Fibroblast of the aortic adventitia (primary cell): Measurements from ENCODE around the gene EVX2. TPM values are rescaled to one million over a fixed set of nuclear protein-coding genes. Genes with fewer than 3 reads are reported as not detected.
A peak's percentile ranks its signal among the peaks of the same experiment; 100 is the strongest.

ENCODE experiments used
- DNase-seq: peaks from one replicate; pipeline ENCODE4 v3.0.0-alpha.2; 2010; ENCODE audit warnings: low read depth
- H3K4me3 ChIP-seq: 2 replicates; pipeline ENCODE4 v1.5.1; 2011; ENCODE audit warnings: low read depth, mild to moderate bottlenecking, control low read depth, low read length, moderate library complexity
- total RNA-seq: library from RNA; depleted of rRNA; stranded (reverse); fragments of >200 nt; gene quantifications from 2 replicates; pipeline ENCODE4 v1.2.3, GENCODE V29; 2012; ENCODE audit warnings: low replicate concordance
- TF ChIP-seq, protein P1 (sequence below): IDR thresholded peaks from 2 replicates; pipeline ENCODE4 v1.5.1; 2011; ENCODE audit warnings: mild to moderate bottlenecking, low read length, control low read depth, inconsistent platforms; ENCODE audit not compliant: insufficient read depth

Gene EVX2
- total RNA-seq, 1 donor, result not detected

DNA sequence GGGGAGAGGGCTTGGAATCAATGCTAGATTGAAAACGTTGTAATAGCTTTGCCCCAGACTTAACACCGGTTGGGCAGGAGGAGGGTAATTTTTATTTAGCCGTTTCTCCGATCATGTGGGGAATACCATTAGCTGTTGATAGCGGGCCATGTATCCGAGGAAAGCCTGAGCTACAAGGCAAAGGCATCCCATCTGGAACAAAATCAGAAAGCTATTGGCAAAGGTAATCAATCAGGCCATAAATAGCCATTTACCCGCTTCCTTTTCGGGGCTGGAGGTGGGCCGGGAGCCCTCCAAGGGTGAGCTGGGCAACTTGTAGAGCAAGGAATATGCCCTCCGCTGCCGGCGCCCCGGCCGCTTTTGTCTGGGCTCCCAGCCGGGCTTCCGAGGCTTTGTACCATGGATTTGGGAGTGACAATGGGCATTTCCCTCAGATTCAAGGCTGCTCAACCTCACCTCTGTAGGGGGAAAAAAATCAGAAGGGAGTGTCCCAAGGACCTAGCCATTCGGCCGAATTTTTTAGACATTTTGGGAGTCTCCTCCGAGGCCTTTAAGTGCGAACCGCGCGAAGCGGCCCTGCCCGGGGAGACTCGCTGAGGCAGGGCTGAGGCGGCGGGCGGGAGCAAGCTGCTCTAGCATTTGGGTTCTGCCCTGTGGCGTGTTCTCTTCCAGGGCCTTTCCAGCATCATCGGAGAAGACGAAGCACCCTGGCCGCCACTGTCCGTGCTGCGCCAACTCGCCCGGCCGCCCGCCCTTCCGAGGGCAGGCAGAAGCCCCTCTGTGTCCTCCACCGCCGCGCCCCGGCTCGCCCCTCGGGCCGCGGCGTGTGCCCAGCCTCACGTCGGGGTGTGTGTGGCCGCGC lies 37.7 kb upstream of the EVX2 start:
- no peak overlapping the region for H3K4me3 ChIP-seq
- TF ChIP-seq, protein P1, sequence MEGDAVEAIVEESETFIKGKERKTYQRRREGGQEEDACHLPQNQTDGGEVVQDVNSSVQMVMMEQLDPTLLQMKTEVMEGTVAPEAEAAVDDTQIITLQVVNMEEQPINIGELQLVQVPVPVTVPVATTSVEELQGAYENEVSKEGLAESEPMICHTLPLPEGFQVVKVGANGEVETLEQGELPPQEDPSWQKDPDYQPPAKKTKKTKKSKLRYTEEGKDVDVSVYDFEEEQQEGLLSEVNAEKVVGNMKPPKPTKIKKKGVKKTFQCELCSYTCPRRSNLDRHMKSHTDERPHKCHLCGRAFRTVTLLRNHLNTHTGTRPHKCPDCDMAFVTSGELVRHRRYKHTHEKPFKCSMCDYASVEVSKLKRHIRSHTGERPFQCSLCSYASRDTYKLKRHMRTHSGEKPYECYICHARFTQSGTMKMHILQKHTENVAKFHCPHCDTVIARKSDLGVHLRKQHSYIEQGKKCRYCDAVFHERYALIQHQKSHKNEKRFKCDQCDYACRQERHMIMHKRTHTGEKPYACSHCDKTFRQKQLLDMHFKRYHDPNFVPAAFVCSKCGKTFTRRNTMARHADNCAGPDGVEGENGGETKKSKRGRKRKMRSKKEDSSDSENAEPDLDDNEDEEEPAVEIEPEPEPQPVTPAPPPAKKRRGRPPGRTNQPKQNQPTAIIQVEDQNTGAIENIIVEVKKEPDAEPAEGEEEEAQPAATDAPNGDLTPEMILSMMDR, result no peak
- no peak for DNase-seq

DNA sequence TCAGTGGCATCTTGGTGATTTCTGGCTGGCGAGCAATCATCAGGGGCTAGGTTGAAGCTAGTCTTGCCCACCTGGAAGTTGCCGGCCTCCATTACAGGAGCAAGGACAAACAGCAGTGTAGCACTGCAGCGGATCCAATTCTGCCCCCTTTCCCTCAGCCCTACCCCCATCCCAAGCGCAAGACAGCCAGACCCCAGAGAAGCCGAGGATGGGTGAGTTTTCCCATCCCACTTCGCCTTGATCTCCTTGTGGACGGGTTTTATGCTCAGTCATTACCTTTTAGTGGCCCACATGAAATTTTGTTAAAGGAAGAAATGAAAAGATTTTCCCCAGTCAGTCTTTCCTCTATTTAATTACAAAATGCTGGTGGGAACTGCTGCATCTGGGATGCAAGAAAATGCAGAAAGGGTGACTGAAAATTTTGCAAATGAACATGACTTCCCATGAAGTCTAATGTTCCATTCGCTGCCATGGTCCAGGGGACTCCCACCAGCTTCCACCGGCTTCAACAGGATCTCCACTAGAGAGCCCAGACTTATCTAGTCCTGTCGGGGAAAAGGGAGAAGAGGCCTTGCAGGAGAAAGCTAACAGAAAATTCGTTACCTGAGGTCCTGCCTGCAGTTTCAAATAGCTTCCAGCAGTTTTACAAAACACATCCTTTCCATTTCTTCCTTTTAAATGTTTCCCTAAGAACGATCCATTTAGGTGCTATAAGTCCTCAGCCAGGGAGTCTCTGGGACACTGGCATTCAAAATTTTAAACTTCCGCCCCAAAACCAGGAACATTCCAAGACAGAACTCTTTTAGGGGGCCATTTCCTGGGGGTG lies 36.8 kb upstream of the EVX2 start:
- no peak for DNase-seq
- no peak overlapping the region for H3K4me3 ChIP-seq

DNA sequence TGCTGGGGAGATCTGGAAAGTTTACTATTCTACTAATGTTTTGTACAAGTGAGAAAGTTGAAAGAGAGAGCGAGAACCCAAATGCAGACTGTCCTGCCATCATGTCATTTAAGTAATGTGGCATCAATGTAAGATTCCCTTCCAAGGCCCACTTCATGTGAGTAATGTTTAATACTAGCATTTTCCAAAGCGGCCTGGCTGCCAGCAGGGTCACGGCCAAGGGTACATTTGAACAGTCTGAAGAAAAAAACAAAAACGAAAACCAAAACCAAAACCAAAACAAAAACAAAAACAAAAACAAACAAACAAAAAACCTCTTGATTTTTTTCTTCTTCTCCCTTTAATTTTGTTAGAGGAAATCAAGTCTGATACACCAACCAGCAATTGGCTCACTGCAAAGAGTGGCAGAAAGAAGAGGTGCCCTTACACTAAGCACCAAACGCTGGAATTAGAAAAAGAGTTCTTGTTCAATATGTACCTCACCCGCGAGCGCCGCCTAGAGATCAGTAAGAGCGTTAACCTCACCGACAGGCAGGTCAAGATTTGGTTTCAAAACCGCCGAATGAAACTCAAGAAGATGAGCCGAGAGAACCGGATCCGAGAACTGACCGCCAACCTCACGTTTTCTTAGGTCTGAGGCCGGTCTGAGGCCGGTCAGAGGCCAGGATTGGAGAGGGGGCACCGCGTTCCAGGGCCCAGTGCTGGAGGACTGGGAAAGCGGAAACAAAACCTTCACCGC lies 35.0 kb upstream of the EVX2 start:
- no peak for DNase-seq
- TF ChIP-seq, protein P1, result peak; percentile 19
- H3K4me3 ChIP-seq, result no peak overlapping the region

More for the DNA sequence above, 36.8 kb upstream of the EVX2 start:
- TF ChIP-seq, protein P1, result no peak

DNA sequence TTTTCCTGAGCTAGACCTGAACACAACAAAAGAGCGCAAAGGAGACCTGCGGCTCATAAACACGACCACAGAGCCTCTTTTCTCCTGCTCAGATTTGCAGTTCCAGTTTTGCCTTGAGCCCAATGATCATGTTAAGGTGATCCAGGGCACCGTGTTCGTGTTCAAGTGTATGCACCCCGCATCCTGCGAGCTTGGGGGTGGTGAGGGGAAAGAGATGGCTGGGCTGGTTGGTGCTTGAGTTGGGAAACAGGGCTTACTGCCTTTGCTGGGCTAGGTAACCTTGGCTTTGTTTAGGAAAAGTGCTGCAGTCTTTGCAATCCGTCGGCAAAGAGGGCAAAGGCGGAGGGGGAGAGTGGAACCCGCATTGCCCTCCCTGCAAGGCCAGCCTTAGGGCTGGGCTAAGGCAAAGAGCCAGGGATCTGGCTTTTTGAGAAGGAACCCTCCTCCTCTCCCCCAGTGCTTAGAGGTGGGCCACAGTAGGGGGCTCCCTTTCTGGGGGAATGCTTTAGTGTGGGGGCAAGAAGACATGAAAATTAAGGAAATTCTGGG lies 34.1 kb upstream of the EVX2 start:
- TF ChIP-seq, protein P1, result no peak
- no peak for DNase-seq

DNA sequence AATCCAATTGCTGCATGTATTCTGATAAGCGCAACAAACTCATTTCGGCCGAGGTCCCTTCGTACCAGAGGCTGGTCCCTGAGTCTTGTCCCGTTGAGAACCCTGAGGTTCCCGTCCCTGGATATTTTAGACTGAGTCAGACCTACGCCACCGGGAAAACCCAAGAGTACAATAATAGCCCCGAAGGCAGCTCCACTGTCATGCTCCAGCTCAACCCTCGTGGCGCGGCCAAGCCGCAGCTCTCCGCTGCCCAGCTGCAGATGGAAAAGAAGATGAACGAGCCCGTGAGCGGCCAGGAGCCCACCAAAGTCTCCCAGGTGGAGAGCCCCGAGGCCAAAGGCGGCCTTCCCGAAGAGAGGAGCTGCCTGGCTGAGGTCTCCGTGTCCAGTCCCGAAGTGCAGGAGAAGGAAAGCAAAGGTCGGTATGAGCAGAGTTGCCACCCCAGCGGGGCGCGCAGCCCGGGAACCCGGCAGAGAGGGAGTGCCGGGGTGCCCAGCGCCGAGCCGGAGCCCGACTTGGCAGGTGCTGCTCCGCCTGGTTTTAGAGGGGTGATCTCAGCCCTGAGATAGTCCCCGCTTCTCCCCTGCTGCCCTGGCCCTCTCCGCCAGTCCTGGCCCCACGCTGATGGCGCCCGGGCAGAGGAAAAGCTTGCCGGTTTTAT lies 33.5 kb upstream of the EVX2 start:
- DNase-seq, result no peak
- TF ChIP-seq, protein P1, result no peak
- no peak overlapping the region for H3K4me3 ChIP-seq

More for the DNA sequence above, 34.1 kb upstream of the EVX2 start:
- H3K4me3 ChIP-seq, result no peak overlapping the region
